Left ventricle myocardium inferior (tissue), 1 donor: Measurements from ENCODE around the gene NRXN3. TPM values are rescaled to one million over a fixed set of nuclear protein-coding genes. Genes with fewer than 3 reads are reported as not detected.

Source experiments
- DNase-seq: peaks from one replicate; pipeline ENCODE4 v3.0.0-alpha.2; 2020
- H3K27ac ChIP-seq: fragments of 200-600 bp; replicated peaks from 2 replicates; pipeline ENCODE4 v1.8.0; 2021
- H3K27me3 ChIP-seq: fragments of 200-600 bp; 2 replicates; pipeline ENCODE4 v1.8.0; 2021; ENCODE audit warnings: low read depth
- H3K36me3 ChIP-seq: fragments of 200-600 bp; 2 replicates; pipeline ENCODE4 v1.8.0; 2021
- H3K4me1 ChIP-seq: fragments of 200-600 bp; 2 replicates; pipeline ENCODE4 v1.8.0; 2021
- H3K4me3 ChIP-seq: fragments of 200-600 bp; 2 replicates; pipeline ENCODE4 v1.8.0; 2021; ENCODE audit warnings: mild to moderate bottlenecking, moderate library complexity
- H3K9me3 ChIP-seq: fragments of 200-600 bp; replicated peaks from 2 replicates; pipeline ENCODE4 v1.8.0; 2021
- CTCF ChIP-seq: fragments of 200-600 bp; IDR thresholded peaks from 2 replicates; pipeline ENCODE4 v1.8.0; 2021; ENCODE audit warnings: antibody characterized with exemption, mild to moderate bottlenecking, borderline replicate concordance
- intact Hi-C: fragments of 100-400 bp; cut with micrococcal nuclease; formaldehyde crosslinking; loops from one replicate; pipeline ENCODE4 v1.11.0; 2022
- total RNA-seq: library from RNA; stranded (reverse); fragmentation: NEBNext Ultra II Directional; extraction: Animal tissue kit (Norgen Biotek cat#: 25700); gene quantifications from one replicate; pipeline ENCODE4 v1.2.1, GENCODE V29; 2021
- donor health status: DM: no; HTN: yes; CAD: no; lungs with severe emphysema.

The NRXN3 gene
- total RNA-seq, 1 donor from 2014 or later, result 1.2 TPM

- DNase-seq, result no peak
- no peak overlapping the region for H3K4me3 ChIP-seq
- no peak for TF ChIP-seq CTCF
- no peaks in the 10 kb centered on the region for H3K4me1 ChIP-seq
- H3K27me3 ChIP-seq, result no peaks in the 10 kb centered on the region
- intact Hi-C loops, result no loop called here
- H3K27ac ChIP-seq, result no peak overlapping the region
- H3K9me3 ChIP-seq, result no peaks in the 10 kb centered on the region
- H3K36me3 ChIP-seq, result no peaks in the 10 kb centered on the region
Observed at GRCh38 chr14:79514700-79515099, 1344.5 kb downstream of the NRXN3 start.

GRCh38 chr14:79515158-79515557 is 1345.0 kb downstream of the NRXN3 start:
- no peak for DNase-seq
- Histone ChIP-seq H3K9me3 (peaks cover under 1% of the 10 kb centered on the region), H3K27me3 (no peaks in the 10 kb centered on the region), H3K27ac (no peak overlapping the region), H3K4me1 (no peaks in the 10 kb centered on the region), H3K4me3 (no peak overlapping the region), H3K36me3 (no peaks in the 10 kb centered on the region)
- no peak for TF ChIP-seq CTCF
- intact Hi-C loops, result no loop called here

GRCh38 chr14:79516009-79516408 is 1345.8 kb downstream of the NRXN3 start:
- H3K4me1 ChIP-seq, result no peaks in the 10 kb centered on the region
- no peaks in the 10 kb centered on the region for H3K27me3 ChIP-seq
- intact Hi-C loops, result no loop called here
- H3K9me3 ChIP-seq, result peaks cover 4% of the 10 kb centered on the region
- no peak overlapping the region for H3K27ac ChIP-seq
- no peak for DNase-seq
- TF ChIP-seq CTCF, result no peak
- no peak overlapping the region for H3K4me3 ChIP-seq
- H3K36me3 ChIP-seq, result no peaks in the 10 kb centered on the region

- TF ChIP-seq CTCF, result no peak
- H3K27ac ChIP-seq, result no peak overlapping the region
- H3K27me3 ChIP-seq, result no peaks in the 10 kb centered on the region
- H3K36me3 ChIP-seq, result no peaks in the 10 kb centered on the region
- no peak for DNase-seq
- intact Hi-C loops, result no loop called here
- H3K4me1 ChIP-seq, result no peaks in the 10 kb centered on the region
- no peak overlapping the region for H3K4me3 ChIP-seq
- H3K9me3 ChIP-seq, result peaks cover 13% of the 10 kb centered on the region
Observed at GRCh38 chr14:79525416-79525815, 1355.2 kb downstream of the NRXN3 start.

- no peaks in the 10 kb centered on the region for H3K4me1 ChIP-seq
- no peaks in the 10 kb centered on the region for H3K36me3 ChIP-seq
- H3K4me3 ChIP-seq, result no peak overlapping the region
- H3K27me3 ChIP-seq, result no peaks in the 10 kb centered on the region
- no peaks in the 10 kb centered on the region for H3K9me3 ChIP-seq
- no peak for TF ChIP-seq CTCF
- no peak overlapping the region for H3K27ac ChIP-seq
- DNase-seq, result no peak
- intact Hi-C loops, result no loop called here
Observed at GRCh38 chr14:79528828-79529416, 1358.7 kb downstream of the NRXN3 start.
